GM19351 (cell line): Measurements from ENCODE around the gene CD4.
A peak's percentile ranks its signal among the peaks of the same experiment; 100 is the strongest.

Source experiments
- ATAC-seq: cut with Tn5 transposase; IDR thresholded peaks from one replicate; pipeline ENCODE4 v1.9.1; 2021; ENCODE audit warnings: mild to moderate bottlenecking, moderate library complexity; ENCODE audit not compliant: unreplicated experiment

Gene CD4

GRCh38 chr12:6843118-6843902 is 54.0 kb downstream of the CD4 start:
- no peak for ATAC-seq

GRCh38 chr12:6845395-6845794 is 56.1 kb downstream of the CD4 start:
- no peak for ATAC-seq

GRCh38 chr12:6846316-6846869 is 57.1 kb downstream of the CD4 start:
- no peak for ATAC-seq

GRCh38 chr12:6847676-6848075 is 58.3 kb downstream of the CD4 start:
- no peak for ATAC-seq

GRCh38 chr12:6849427-6849826 is 60.1 kb downstream of the CD4 start:
- no peak for ATAC-seq

GRCh38 chr12:6849976-6850560 is 60.7 kb downstream of the CD4 start:
- no peak for ATAC-seq

GRCh38 chr12:6850796-6851152 is 61.4 kb downstream of the CD4 start:
- no peak for ATAC-seq

GRCh38 chr12:6851153-6851920 is 62.0 kb downstream of the CD4 start, which contains the start of gene CDCA3:
CDCA3 (minus strand) TSS chr12:6851286; CDS start chr12:6850952, 334 bp downstream.
- peak; percentile 51 for ATAC-seq

- ATAC-seq: peak; percentile 70
Observed at GRCh38 chr12:6851921-6852650, 62.8 kb downstream of the CD4 start, which contains the start of gene USP5. USP5 (plus strand) TSS chr12:6852150; CDS start chr12:6852180, 30 bp downstream.

GRCh38 chr12:6852651-6853354 is 63.5 kb downstream of the CD4 start:
- no peak for ATAC-seq

- ATAC-seq: no peak
Observed at GRCh38 chr12:6853626-6854025, 64.3 kb downstream of the CD4 start.

GRCh38 chr12:6854036-6854435 is 64.7 kb downstream of the CD4 start:
- no peak for ATAC-seq

- ATAC-seq: no peak
Observed at GRCh38 chr12:6855322-6855721, 66.0 kb downstream of the CD4 start.

- no peak for ATAC-seq
Observed at GRCh38 chr12:6858799-6859198, 69.5 kb downstream of the CD4 start.

- no peak for ATAC-seq
Observed at GRCh38 chr12:6860116-6860515, 70.8 kb downstream of the CD4 start.

- no peak for ATAC-seq
Observed at GRCh38 chr12:6860942-6861341, 71.6 kb downstream of the CD4 start.

GRCh38 chr12:6861391-6861790 is 72.1 kb downstream of the CD4 start:
- no peak for ATAC-seq

GRCh38 chr12:6863033-6863432 is 73.7 kb downstream of the CD4 start:
- no peak for ATAC-seq

GRCh38 chr12:6863586-6864321 is 74.4 kb downstream of the CD4 start:
- ATAC-seq: no peak
